Smooth muscle cell (in vitro differentiated cells): ENCODE data around the gene KYNU. TPM values are rescaled to one million over a fixed set of nuclear protein-coding genes. Genes with fewer than 3 reads are reported as not detected.
A peak's percentile ranks its signal among the peaks of the same experiment; 100 is the strongest.

ENCODE experiments used
- DNase-seq: peaks from one replicate; lab custom pipeline; 2025; ENCODE audit not compliant: unreplicated experiment; lab: John Stamatoyannopoulos, UW
- H2AFZ ChIP-seq: fragments of 200-600 bp; sonication (generic); 2 replicates; pipeline ENCODE4 v1.6.0; 2016; ENCODE audit warnings: antibody characterized with exemption, low read depth, mild to moderate bottlenecking
- H3F3A ChIP-seq: fragments of 200-600 bp; sonication (generic); 2 replicates; pipeline ENCODE4 v1.6.0; 2017; ENCODE audit warnings: antibody characterized with exemption, low read depth
- H3K27ac ChIP-seq: fragments of 200-600 bp; sonication (generic); 2 replicates; pipeline ENCODE4 v1.5.1; 2016; ENCODE audit warnings: low read depth, mild to moderate bottlenecking
- H3K27me3 ChIP-seq: fragments of 200-600 bp; sonication (generic); 2 replicates; pipeline ENCODE4 v1.6.1; 2016; ENCODE audit warnings: low read depth, mild to moderate bottlenecking
- H3K36me3 ChIP-seq: fragments of 200-600 bp; sonication (generic); 2 replicates; pipeline ENCODE4 v1.5.1; 2016; ENCODE audit warnings: low read depth
- H3K4me1 ChIP-seq: fragments of 200-600 bp; sonication (generic); 2 replicates; pipeline ENCODE4 v1.5.1; 2016; ENCODE audit warnings: low read depth
- H3K4me2 ChIP-seq: fragments of 200-600 bp; sonication (generic); 2 replicates; pipeline ENCODE4 v1.6.0; 2016; ENCODE audit warnings: mild to moderate bottlenecking
- H3K4me3 ChIP-seq: fragments of 200-600 bp; sonication (generic); 2 replicates; pipeline ENCODE4 v1.5.1; 2016; ENCODE audit warnings: mild to moderate bottlenecking
- H3K79me2 ChIP-seq: fragments of 200-600 bp; sonication (generic); 2 replicates; pipeline ENCODE4 v1.6.0; 2016; ENCODE audit warnings: low read depth, mild to moderate bottlenecking
- H3K9ac ChIP-seq: fragments of 200-600 bp; sonication (generic); 2 replicates; pipeline ENCODE4 v1.6.0; 2016; ENCODE audit warnings: low read depth
- H3K9me3 ChIP-seq: fragments of 200-600 bp; sonication (generic); replicated peaks from 2 replicates; pipeline ENCODE4 v1.5.1; 2016; ENCODE audit warnings: low read depth
- H4K20me1 ChIP-seq: fragments of 200-600 bp; sonication (generic); 2 replicates; pipeline ENCODE4 v1.6.0; 2016; ENCODE audit warnings: low read depth
- CTCF ChIP-seq: fragments of 200-600 bp; sonication (generic); IDR thresholded peaks from 2 replicates; pipeline ENCODE4 v1.5.1; 2017; ENCODE audit warnings: borderline replicate concordance, mild to moderate bottlenecking, antibody characterized with exemption; ENCODE audit not compliant: insufficient read depth, poor library complexity, severe bottlenecking
- WGBS: methylation state at CpG from one replicate; pipeline ENCODE4 v1.1.7; 2016; ENCODE audit warnings: low lambda C conversion rate; 5-methylcytosine and 5-hydroxymethylcytosine counted together
- polyA plus RNA-seq: library from polyadenylated mRNA; unstranded; fragments of >200 nt; fragmentation: Nextera tagmentation; extraction: Ambion mirVana; gene quantifications from 2 replicates; pipeline ENCODE4 v1.2.1, GENCODE V29; 2016
- total RNA-seq: library from RNA; depleted of rRNA; stranded (reverse); fragments of >200 nt; gene quantifications from 2 replicates; pipeline ENCODE4 v1.2.3, GENCODE V29; 2014

The KYNU gene
- total and polyA plus RNA-seq, 2 experiments from 2014 or later, result 5.7 to 16.0 TPM

GRCh38 chr2:142914507-142915313, 37.2 kb downstream of the KYNU start:
- H3K9ac ChIP-seq, result no peak overlapping the region
- H4K20me1 ChIP-seq, result no peaks in the 10 kb centered on the region
- H3K27me3 ChIP-seq, result no peaks in the 10 kb centered on the region
- no peak for TF ChIP-seq CTCF
- WGBS, result 74% methylated on average over 4 of the region's 4 CpGs
- H3F3A ChIP-seq, result no peaks in the 10 kb centered on the region
- no peaks in the 10 kb centered on the region for H3K36me3 ChIP-seq
- no peak overlapping the region for H3K4me2 ChIP-seq
- H3K9me3 ChIP-seq, result no peaks in the 10 kb centered on the region
- H3K4me3 ChIP-seq, result no peak overlapping the region
- H3K4me1 ChIP-seq, result no peaks in the 10 kb centered on the region
- H3K27ac ChIP-seq, result peak overlapping the region; percentile 34
- peak overlapping the region; percentile 46 for H2AFZ ChIP-seq
- no peak for DNase-seq
- no peaks in the 10 kb centered on the region for H3K79me2 ChIP-seq

GRCh38 chr2:142915502-142915901, 38.0 kb downstream of the KYNU start:
- no peak for DNase-seq
- H3K4me1 ChIP-seq, result no peaks in the 10 kb centered on the region
- H3K9ac ChIP-seq, result no peak overlapping the region
- 45% methylated on average over 1 of the region's 1 CpG for WGBS
- no peaks in the 10 kb centered on the region for H3F3A ChIP-seq
- peak overlapping the region; percentile 34 for H3K27ac ChIP-seq
- no peaks in the 10 kb centered on the region for H3K79me2 ChIP-seq
- no peak overlapping the region for H3K4me2 ChIP-seq
- no peaks in the 10 kb centered on the region for H3K27me3 ChIP-seq
- TF ChIP-seq CTCF, result no peak
- peak overlapping the region; percentile 46 for H2AFZ ChIP-seq
- no peaks in the 10 kb centered on the region for H3K36me3 ChIP-seq
- no peak overlapping the region for H3K4me3 ChIP-seq
- no peaks in the 10 kb centered on the region for H4K20me1 ChIP-seq
- no peaks in the 10 kb centered on the region for H3K9me3 ChIP-seq

- Histone ChIP-seq H3K4me3 (no peak overlapping the region), H3K4me2 (peak overlapping the region; percentile 28), H2AFZ (no peak overlapping the region), H3F3A (no peaks in the 10 kb centered on the region), H4K20me1 (no peaks in the 10 kb centered on the region), H3K27ac (no peak overlapping the region), H3K9ac (no peak overlapping the region), H3K4me1 (no peaks in the 10 kb centered on the region), H3K9me3 (no peaks in the 10 kb centered on the region), H3K79me2 (no peaks in the 10 kb centered on the region), H3K36me3 (no peaks in the 10 kb centered on the region), H3K27me3 (no peaks in the 10 kb centered on the region)
- DNase-seq, result no peak
- no peak for TF ChIP-seq CTCF
Observed at GRCh38 chr2:142918624-142919023, 41.2 kb downstream of the KYNU start.

GRCh38 chr2:142920571-142920970, 43.1 kb downstream of the KYNU start:
- H3K9ac ChIP-seq, result no peak overlapping the region
- no peak overlapping the region for H3K27ac ChIP-seq
- no peaks in the 10 kb centered on the region for H3F3A ChIP-seq
- H3K4me1 ChIP-seq, result no peaks in the 10 kb centered on the region
- 77% methylated on average over 3 of the region's 3 CpGs for WGBS
- no peak for DNase-seq
- no peaks in the 10 kb centered on the region for H3K79me2 ChIP-seq
- TF ChIP-seq CTCF, result no peak
- H3K4me2 ChIP-seq, result no peak overlapping the region
- H3K36me3 ChIP-seq, result no peaks in the 10 kb centered on the region
- no peak overlapping the region for H2AFZ ChIP-seq
- H3K9me3 ChIP-seq, result no peaks in the 10 kb centered on the region
- H3K4me3 ChIP-seq, result no peak overlapping the region
- no peaks in the 10 kb centered on the region for H3K27me3 ChIP-seq
- no peaks in the 10 kb centered on the region for H4K20me1 ChIP-seq
